Measurements from ENCODE around the gene SLX9.

DNA sequence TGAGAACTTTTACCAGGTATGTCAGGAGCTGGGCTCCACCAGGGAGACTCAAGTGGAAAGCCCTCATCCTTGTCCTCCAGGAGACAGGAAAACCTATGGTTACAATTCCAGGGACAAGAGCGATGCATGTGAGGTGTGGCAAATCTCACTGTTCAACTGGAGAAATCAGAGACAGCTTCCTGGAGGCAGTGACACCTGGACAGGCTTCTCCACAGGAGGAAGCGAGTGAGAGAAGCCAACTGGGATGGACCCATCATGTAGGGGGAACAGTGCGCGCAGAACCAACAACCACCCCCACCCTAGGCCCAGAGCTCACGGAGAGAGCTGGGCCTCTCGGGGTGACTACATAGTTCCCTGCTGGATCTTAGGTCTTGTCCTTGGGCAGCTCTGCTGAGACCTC is 5.6 kb upstream of the SLX9 start:
- TF ChIP-seq, protein P1, sequence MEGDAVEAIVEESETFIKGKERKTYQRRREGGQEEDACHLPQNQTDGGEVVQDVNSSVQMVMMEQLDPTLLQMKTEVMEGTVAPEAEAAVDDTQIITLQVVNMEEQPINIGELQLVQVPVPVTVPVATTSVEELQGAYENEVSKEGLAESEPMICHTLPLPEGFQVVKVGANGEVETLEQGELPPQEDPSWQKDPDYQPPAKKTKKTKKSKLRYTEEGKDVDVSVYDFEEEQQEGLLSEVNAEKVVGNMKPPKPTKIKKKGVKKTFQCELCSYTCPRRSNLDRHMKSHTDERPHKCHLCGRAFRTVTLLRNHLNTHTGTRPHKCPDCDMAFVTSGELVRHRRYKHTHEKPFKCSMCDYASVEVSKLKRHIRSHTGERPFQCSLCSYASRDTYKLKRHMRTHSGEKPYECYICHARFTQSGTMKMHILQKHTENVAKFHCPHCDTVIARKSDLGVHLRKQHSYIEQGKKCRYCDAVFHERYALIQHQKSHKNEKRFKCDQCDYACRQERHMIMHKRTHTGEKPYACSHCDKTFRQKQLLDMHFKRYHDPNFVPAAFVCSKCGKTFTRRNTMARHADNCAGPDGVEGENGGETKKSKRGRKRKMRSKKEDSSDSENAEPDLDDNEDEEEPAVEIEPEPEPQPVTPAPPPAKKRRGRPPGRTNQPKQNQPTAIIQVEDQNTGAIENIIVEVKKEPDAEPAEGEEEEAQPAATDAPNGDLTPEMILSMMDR (conservative IDR thresholded peaks at IDR 0.05), result no peak
- TF ChIP-seq ZFX (IDR thresholded peaks at IDR 0.05), result no peak

All from C4-2B (cell line).